Activated CD8-positive, alpha-beta memory T cell treated with anti-CD3 and anti-CD28 coated beads for 24 hours (primary cell): Measurements from ENCODE around the gene SVOP.
"Not testable (repeated sequence)": the region's sequence is repeated elsewhere in the genome, so short reads cannot be mapped to it uniquely, and the experiment has no call there.

Experiments
- DNase-seq: peaks from one replicate; pipeline ENCODE4 v3.0.0-alpha.2; 2020

The SVOP gene

GRCh38 chr12:108881953-108882352 lies 138.9 kb downstream of the SVOP start:
- DNase-seq, result no peak

GRCh38 chr12:108879615-108880254 lies 141.1 kb downstream of the SVOP start, which contains the start of gene DAO:
Gene DAO, plus strand, starts transcription at chr12:108880092. Its CDS starts 4,915 bp downstream, at chr12:108885007.
- no peak for DNase-seq

GRCh38 chr12:108876550-108876949 lies 144.3 kb downstream of the SVOP start:
- no peak for DNase-seq

- no peak for DNase-seq
Observed at GRCh38 chr12:108875682-108876361, 145.0 kb downstream of the SVOP start.

GRCh38 chr12:108875280-108875679 lies 145.6 kb downstream of the SVOP start:
- no peak for DNase-seq

- DNase-seq, result no peak
Observed at GRCh38 chr12:108868781-108869180, 152.1 kb downstream of the SVOP start.

GRCh38 chr12:108866083-108866482 lies 154.8 kb downstream of the SVOP start:
- not testable (repeated sequence) for DNase-seq

GRCh38 chr12:108865169-108865568 lies 155.7 kb downstream of the SVOP start:
- no peak for DNase-seq

- DNase-seq, result no peak
Observed at GRCh38 chr12:108862588-108862959, 158.3 kb downstream of the SVOP start.

- DNase-seq, result no peak
Observed at GRCh38 chr12:108861878-108862587, 158.8 kb downstream of the SVOP start.

- DNase-seq, result no peak
Observed at GRCh38 chr12:108860443-108860842, 160.4 kb downstream of the SVOP start.

GRCh38 chr12:108859923-108860291 lies 161.0 kb downstream of the SVOP start:
- no peak for DNase-seq

- not testable (repeated sequence) for DNase-seq
Observed at GRCh38 chr12:108859141-108859922, 161.5 kb downstream of the SVOP start.

GRCh38 chr12:108858311-108859074 lies 162.4 kb downstream of the SVOP start:
- DNase-seq, result no peak
